Parathyroid adenoma (tissue), 2 donors: ENCODE measurements around the gene UBD.

Experiments used
- H2AFZ ChIP-seq: fragments of 300-600 bp; sonication (generic); one replicate; pipeline ENCODE4 v1.7.0; 2017; ENCODE audit warnings: antibody characterized with exemption, mild to moderate bottlenecking
- H3K27ac ChIP-seq: fragments of 300-600 bp; sonication (generic); one replicate; pipeline ENCODE4 v1.7.0; 2017
- H3K27me3 ChIP-seq: fragments of 300-600 bp; sonication (generic); one replicate; pipeline ENCODE4 v1.7.0; 2017; ENCODE audit warnings: low read length; ENCODE audit not compliant: control insufficient read depth, insufficient read depth
- H3K36me3 ChIP-seq: fragments of 300-600 bp; sonication (generic); one replicate; pipeline ENCODE4 v1.7.0; 2017; ENCODE audit warnings: low read length; ENCODE audit not compliant: control insufficient read depth, insufficient read depth
- H3K4me1 ChIP-seq: fragments of 300-600 bp; sonication (generic); one replicate; pipeline ENCODE4 v1.7.0; 2017; ENCODE audit warnings: control low read depth
- H3K4me2 ChIP-seq: fragments of 300-600 bp; sonication (generic); one replicate; pipeline ENCODE4 v1.7.0; 2017; ENCODE audit warnings: low read length
- H3K4me3 ChIP-seq: fragments of 300-600 bp; sonication (generic); one replicate; pipeline ENCODE4 v1.7.0; 2017; ENCODE audit warnings: low read depth, low read length
- H3K79me2 ChIP-seq: fragments of 300-600 bp; sonication (generic); one replicate; pipeline ENCODE4 v1.7.0; 2017; ENCODE audit warnings: control low read depth
- H3K9ac ChIP-seq: fragments of 300-600 bp; sonication (generic); one replicate; pipeline ENCODE4 v1.7.0; 2017; ENCODE audit warnings: mild to moderate bottlenecking
- H3K9me3 ChIP-seq: fragments of 300-600 bp; sonication (generic); one replicate; pipeline ENCODE4 v1.7.0; 2017; ENCODE audit warnings: low read length; ENCODE audit not compliant: control insufficient read depth
- TF ChIP-seq, protein P1 (sequence below): fragments of 300-600 bp; sonication (generic); IDR thresholded peaks from one replicate; pipeline ENCODE4 v1.7.0; 2017; ENCODE audit warnings: antibody characterized with exemption, mild to moderate bottlenecking
- donor health status: primary hyperparathyroidism.

The UBD gene

DNA sequence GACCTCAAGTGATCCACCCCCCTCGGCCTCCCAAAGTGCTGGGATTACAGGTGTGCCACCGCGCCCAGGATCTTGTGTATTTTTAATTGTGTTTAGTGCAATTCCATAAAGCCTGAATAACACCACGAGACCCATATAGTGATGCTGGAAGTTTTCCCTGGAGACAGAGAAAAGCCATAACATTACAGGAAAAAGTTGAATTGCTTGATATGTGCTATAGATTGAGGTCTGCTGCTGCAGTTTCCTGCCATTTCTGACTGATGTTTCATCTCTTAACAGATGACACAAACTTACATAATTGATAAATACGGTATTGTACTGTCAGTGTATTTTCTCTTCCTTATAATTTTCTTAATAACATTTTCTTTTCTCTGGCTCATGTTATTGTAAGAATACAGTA is 7.3 kb upstream of the UBD start:
- Histone ChIP-seq H3K27me3 (no peaks in the 10 kb centered on the region), H3K4me1 (no peaks in the 10 kb centered on the region), H3K27ac (no peak overlapping the region), H3K79me2 (no peaks in the 10 kb centered on the region), H2AFZ (no peak overlapping the region), H3K9me3 (no peaks in the 10 kb centered on the region), H3K9ac (no peak overlapping the region), H3K4me3 (no peak overlapping the region), H3K4me2 (no peak overlapping the region), H3K36me3 (no peaks in the 10 kb centered on the region)
- TF ChIP-seq, protein P1, sequence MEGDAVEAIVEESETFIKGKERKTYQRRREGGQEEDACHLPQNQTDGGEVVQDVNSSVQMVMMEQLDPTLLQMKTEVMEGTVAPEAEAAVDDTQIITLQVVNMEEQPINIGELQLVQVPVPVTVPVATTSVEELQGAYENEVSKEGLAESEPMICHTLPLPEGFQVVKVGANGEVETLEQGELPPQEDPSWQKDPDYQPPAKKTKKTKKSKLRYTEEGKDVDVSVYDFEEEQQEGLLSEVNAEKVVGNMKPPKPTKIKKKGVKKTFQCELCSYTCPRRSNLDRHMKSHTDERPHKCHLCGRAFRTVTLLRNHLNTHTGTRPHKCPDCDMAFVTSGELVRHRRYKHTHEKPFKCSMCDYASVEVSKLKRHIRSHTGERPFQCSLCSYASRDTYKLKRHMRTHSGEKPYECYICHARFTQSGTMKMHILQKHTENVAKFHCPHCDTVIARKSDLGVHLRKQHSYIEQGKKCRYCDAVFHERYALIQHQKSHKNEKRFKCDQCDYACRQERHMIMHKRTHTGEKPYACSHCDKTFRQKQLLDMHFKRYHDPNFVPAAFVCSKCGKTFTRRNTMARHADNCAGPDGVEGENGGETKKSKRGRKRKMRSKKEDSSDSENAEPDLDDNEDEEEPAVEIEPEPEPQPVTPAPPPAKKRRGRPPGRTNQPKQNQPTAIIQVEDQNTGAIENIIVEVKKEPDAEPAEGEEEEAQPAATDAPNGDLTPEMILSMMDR = no peak

DNA sequence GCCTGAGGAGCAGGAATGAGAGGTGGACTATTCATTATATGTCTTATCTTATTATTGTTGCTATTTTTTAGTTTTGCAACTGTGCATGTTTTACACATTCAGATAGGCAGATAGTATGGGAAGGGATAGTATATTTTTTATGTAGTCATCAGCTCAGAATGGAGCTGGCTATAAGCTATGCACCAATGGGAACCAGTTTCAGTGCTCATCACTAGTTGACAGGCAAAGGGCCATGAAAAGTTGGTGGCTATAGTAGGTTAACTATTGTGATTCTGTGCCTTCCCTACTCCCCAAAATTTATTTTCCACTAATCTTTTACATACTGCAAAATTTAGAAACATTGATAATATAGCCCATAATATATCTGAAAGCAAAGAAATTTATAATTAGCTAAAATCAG is 5.3 kb upstream of the UBD start:
- no peaks in the 10 kb centered on the region for H3K79me2 ChIP-seq
- no peak overlapping the region for H3K4me3 ChIP-seq
- H3K27me3 ChIP-seq = peaks cover 5% of the 10 kb centered on the region
- no peak overlapping the region for H3K27ac ChIP-seq
- no peaks in the 10 kb centered on the region for H3K36me3 ChIP-seq
- no peak overlapping the region for H3K9ac ChIP-seq
- TF ChIP-seq, protein P1 = no peak
- no peak overlapping the region for H3K4me2 ChIP-seq
- no peaks in the 10 kb centered on the region for H3K4me1 ChIP-seq
- no peak overlapping the region for H2AFZ ChIP-seq
- no peaks in the 10 kb centered on the region for H3K9me3 ChIP-seq

DNA sequence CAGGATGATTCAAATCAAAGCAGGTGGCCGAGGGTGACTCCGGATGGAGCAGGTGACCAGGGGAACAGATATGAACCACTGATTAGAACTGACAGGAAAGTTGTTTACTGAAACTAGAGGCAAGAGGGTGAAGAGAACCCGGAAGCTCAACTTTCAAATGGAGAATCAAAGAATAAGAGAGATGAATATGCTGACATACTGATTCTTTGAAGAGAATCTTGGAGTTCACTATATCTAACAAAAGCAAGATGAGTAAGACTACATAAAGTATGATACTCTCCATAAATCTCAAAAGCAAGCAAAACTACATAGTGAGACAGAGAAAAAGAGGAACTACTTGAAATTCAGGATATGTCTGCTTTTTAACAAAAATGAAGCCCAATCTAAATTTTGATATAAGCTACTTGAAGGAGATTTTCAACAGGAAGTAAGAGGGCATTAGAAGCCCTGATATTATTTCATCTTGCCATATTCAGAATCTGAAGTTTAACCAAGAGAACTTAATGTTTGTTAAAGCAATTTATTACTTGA is 4.0 kb upstream of the UBD start:
- no peak overlapping the region for H3K9ac ChIP-seq
- no peaks in the 10 kb centered on the region for H3K9me3 ChIP-seq
- H3K79me2 ChIP-seq = no peaks in the 10 kb centered on the region

DNA sequence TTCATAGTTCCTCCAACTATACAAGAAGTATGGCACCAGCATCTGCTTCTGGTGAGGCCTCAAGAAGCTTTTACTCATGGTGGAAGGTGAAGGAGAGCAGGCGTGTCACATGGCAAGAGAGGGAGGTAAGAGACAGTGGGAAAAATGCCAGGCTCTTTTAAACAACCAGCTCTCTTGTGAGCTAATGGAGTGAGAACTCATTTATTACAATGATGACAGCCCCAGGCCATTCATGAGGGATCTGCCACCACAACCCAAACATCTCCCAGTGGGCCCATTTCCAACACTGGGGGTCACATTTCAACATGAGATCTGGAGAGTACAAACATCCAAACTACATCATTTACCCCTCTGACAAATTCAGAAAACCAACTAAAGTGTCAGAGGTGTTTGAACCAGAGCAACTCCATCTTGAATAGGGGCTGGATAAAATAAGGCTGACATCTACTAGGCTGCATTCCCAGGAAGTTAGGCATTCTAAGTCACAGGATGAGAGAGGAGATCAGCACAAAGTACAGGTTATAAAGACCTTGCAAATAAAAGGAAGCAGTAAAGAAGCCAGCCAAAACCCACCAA is 2.2 kb upstream of the UBD start:
- Histone ChIP-seq H3K4me2 (no peak overlapping the region), H3K27me3 (peaks cover 5% of the 10 kb centered on the region), H2AFZ (no peak overlapping the region), H3K79me2 (no peaks in the 10 kb centered on the region), H3K4me3 (no peak overlapping the region), H3K9me3 (no peaks in the 10 kb centered on the region), H3K27ac (no peak overlapping the region), H3K4me1 (no peaks in the 10 kb centered on the region), H3K9ac (no peak overlapping the region), H3K36me3 (no peaks in the 10 kb centered on the region)
- TF ChIP-seq, protein P1 = no peak

More for the DNA sequence above, 4.0 kb upstream of the UBD start:
- no peak overlapping the region for H3K4me2 ChIP-seq
- TF ChIP-seq, protein P1 = no peak
- H2AFZ ChIP-seq = no peak overlapping the region
- no peaks in the 10 kb centered on the region for H3K4me1 ChIP-seq
- H3K27me3 ChIP-seq = peaks cover 5% of the 10 kb centered on the region
- no peak overlapping the region for H3K4me3 ChIP-seq
- H3K36me3 ChIP-seq = no peaks in the 10 kb centered on the region
- no peak overlapping the region for H3K27ac ChIP-seq

DNA sequence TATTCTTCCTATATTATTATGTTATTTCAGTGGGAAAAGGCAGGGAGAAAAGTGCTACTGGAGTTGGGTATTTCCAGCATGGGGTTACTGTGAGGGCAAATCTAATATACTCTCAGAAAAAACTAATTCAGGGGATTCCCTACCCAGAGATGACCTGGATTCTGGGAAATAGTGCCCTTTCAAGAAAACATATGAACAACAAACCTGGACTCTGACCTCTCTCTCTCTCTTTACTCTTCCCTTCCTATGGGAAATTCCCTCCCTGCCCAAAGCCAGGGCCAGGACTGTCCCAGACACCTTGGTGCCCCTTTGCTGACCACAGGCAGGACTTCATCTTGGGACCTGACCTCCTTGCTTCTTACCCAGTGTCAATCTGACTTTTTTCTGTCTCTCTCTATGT is 1.6 kb upstream of the UBD start:
- no peaks in the 10 kb centered on the region for H3K9me3 ChIP-seq
- no peak overlapping the region for H3K4me3 ChIP-seq
- no peaks in the 10 kb centered on the region for H3K36me3 ChIP-seq
- H3K27me3 ChIP-seq = peaks cover 5% of the 10 kb centered on the region
- H2AFZ ChIP-seq = no peak overlapping the region
- H3K79me2 ChIP-seq = no peaks in the 10 kb centered on the region
- no peaks in the 10 kb centered on the region for H3K4me1 ChIP-seq
- H3K4me2 ChIP-seq = no peak overlapping the region
- no peak overlapping the region for H3K9ac ChIP-seq
- TF ChIP-seq, protein P1 = no peak
- H3K27ac ChIP-seq = no peak overlapping the region
